MV-4-11 (cell line): ENCODE results near the gene DNAJB6.

Source experiments
- DNase-seq: peaks from one replicate; lab custom pipeline; 2025; lab: John Stamatoyannopoulos, UW

Gene DNAJB6

GRCh38 chr7:157428554-157428945 lies 91.7 kb downstream of the DNAJB6 start:
- no peak for DNase-seq

GRCh38 chr7:157429001-157429679 lies 92.3 kb downstream of the DNAJB6 start:
- DNase-seq = no peak

- no peak for DNase-seq
These were observed 92.9 kb downstream of the DNAJB6 start for GRCh38 chr7:157429680-157430224.

GRCh38 chr7:157430721-157431120 lies 93.9 kb downstream of the DNAJB6 start:
- DNase-seq = no peak

DNA sequence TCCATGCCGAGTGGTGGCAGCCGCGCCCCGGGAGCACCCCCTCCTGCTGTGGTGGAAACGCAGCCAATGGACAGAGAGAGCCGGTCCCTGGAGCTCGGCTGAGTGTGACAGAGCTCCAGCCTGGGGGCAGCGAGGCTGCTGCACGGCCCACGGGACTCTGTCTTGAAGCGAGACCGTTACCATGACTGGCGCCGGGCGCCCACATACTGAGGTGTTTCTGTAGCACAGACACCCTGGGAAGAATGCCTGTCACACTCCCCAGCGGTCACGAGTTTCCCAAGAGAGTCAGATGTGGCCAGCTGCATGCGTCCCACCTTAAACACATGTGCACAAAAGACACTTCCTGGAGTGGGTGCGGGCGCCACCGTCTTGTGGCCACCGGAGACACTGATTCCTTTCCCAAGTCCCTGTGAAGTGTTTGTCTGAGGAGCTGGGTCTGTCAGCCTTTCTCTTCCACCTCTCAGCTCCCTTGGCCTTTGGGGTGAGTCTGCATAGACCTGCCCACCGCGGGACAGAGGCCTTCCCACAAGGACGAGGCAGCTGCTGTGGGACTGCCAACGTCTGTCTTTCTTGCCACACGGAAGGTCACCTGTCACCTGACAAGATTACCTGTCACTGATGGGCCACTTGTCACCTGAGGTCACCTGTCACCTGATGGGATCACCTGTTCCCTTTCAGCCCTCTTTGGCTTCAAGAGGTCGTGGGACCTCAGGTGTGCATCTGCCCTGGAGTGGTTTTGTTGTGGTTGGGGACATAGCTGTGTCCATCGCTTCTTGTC lies 94.6 kb downstream of the DNAJB6 start:
- DNase-seq = no peak

- DNase-seq = no peak
These were observed 95.2 kb downstream of the DNAJB6 start for GRCh38 chr7:157431951-157432540.

- DNase-seq = peak; percentile 57
These were observed 95.7 kb downstream of the DNAJB6 start for GRCh38 chr7:157432541-157432956.

DNA sequence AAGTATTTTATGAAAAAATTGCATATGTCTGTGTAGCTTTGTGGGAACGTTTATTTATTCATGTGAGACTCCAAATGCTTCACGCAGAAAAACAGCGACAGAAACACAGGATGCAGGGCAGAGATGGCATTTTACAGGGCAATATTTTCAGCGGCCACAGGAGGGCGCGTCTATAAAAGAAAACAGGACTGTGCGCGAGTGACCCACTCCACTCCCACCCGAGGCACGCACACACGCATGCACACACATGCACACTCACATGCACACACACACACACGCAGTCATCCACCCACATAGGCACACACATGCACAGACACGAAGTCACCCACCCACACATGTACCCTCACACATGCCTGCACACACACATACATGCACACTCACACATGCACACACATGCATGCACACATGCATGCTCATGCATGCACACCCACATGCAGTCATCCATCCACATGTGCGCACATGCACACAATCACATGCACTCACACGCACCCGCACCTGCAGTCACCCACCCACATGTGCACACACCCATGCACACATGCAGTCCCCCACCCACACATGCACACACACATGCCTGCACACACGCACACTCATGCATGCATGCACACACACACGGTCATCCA lies 96.3 kb downstream of the DNAJB6 start:
- DNase-seq = peak; percentile 34

DNA sequence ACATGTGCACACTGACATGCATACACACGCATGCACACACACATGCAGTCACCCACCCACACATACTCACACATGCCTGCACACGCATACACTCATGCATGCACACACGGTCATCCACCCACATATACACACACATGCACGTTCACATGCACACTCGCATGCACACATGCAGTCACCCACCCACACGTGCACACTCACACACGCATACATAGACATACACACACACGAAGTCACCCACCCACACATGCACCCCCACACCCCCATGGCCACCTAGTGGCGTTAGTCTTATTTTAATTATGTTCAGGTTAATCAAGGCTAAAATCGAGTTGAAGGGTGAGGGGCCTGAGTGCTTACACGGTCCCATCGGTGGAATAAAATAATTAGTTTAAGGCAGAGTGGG lies 96.8 kb downstream of the DNAJB6 start:
- DNase-seq = no peak

DNA sequence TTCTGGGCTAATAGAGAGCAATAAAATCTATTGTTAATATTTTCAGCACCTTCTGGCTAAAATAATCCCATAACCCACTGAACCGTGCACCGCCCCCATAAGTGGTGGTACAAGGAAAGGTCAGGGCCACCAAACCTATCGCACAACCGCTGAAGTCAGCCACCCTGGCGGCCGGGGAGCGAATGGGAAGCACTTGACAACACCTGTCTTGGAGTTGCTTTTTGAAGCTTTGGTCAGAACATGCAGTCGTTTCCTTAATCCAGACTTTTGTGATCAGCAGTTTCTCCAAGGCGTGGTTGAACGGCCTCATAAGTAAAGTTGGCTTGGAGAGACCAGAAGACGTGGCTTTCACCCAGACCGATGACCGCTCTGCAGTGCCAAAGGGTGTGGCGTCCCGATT lies 97.4 kb downstream of the DNAJB6 start:
- DNase-seq = no peak

DNA sequence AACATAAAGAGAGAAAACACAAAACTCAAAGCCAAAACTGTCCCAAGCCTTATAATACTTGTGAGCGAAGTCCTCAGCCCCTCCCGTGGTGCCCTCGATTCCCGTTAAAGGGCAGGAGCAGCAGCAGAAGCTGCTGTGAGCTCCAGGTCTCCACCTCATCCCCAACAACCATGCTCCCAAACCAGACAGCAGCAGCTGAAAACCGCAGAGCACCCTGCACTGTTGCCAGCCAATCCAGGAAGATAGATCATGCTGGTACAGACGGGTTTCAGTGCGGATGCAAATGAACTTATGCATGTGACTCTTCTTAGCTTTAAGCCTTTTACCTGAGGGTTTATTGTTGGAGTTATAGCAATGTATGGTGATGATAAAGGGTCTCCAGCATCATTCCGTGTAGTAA lies 97.9 kb downstream of the DNAJB6 start:
- DNase-seq = no peak

GRCh38 chr7:157436076-157436475 lies 99.3 kb downstream of the DNAJB6 start:
- DNase-seq = peak; percentile 80

DNA sequence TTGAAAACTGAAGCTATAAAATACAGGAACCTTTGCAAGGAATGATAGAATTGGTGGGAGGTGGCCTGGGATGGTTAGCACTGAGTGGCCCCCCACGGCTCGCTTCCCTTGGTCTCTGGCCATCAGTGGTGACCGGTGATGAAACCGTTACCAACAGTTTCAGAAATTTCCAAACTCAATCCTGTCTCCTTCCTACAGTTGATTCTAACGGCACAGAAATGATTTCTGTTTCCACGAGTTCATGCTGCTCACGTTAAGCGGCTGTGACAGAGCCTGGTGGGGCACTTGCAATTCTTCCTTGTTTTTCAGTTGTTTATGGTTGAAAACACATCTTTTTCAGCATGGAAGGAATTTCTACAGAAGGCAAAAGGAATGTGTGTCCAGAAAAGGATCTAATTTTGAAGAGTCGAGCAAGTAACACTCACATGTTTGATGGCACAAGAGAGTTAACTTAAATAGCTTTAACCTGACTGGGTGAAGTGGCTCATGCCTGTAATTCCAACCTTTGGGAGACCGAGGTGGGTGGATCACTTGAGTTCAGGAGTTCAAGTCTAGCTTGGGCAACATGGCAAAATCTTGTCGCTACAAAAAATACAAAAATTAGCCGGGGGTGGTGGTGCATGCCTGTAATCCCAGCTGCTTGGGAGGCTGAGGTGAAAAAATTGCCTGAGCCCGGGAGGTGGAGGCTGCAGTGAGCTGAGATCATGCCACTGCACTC lies 100.1 kb downstream of the DNAJB6 start:
- DNase-seq = peak; percentile 75

- DNase-seq = no peak
These were observed 100.8 kb downstream of the DNAJB6 start for GRCh38 chr7:157437519-157438061.

- no peak for DNase-seq
These were observed 101.6 kb downstream of the DNAJB6 start for GRCh38 chr7:157438121-157439025.

GRCh38 chr7:157439149-157439548 lies 102.3 kb downstream of the DNAJB6 start:
- DNase-seq = no peak

DNA sequence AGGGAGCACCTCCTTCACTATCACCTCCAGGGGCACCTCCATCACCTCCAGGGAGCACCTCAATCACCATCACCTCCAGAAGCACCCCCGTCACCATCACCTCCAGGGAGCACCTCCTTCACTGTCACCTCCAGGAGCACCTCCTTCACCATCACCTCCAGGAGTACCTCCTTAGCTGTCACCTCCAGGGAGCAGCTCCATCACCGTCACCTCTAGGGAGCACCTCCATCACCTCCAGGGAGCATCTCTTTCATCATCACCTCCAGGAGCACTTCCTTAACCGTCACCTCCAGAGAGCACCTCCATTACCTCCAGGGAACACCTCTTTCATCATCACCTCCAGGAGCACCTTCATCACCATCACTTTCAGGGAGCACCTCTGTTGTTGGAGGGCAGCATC lies 103.0 kb downstream of the DNAJB6 start:
- no peak for DNase-seq

DNA sequence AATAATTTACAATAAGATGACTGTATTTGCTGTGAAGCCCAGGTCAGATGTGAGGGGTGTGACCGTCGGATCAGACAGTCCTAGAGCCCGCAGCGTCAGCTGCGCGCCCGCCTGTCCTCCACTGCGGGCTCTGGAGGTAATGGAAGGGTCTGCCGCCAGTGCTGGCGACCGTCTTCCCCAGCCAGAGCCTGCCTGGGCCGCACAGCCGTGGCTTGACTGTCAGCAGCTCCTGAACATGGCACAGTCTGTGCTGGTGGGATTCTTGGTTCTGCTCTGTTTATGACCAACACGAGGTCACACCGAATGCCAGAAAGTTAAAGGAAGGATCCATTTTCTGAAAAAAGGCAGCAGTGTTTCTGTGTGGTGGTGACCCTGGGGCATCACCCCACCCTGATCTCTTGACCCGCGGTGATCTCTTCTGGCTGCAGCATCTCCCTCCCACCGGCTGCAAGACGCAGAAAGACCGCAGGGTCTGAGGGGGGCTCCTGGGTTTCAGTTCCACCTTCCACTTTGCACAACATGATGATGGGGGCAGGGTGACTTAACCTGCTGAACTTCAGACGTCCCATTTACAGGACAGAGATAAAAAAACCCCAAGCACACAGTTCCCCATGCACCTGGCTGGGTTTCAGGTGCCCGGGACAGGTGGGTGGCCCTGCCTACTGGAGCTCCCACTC lies 103.7 kb downstream of the DNAJB6 start:
- DNase-seq = peak; percentile 83

DNA sequence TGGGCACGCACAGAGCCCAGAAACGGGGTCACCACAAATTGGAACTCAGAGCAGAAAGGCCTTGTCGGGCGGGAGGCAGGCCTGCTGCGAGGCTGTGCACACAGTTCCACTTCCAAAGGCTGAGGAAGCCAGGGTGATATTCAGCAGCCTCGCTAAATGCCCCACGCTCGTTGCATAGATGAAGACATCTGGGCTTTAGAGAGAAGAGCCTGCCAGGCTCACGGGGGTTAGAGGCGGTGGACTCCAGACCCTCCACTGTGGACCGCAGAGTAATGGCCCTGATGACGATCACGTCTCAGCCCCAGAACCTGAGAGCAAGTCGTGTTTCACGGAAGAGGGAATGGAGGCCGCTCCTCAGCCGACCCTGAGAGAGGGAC lies 104.2 kb downstream of the DNAJB6 start:
- peak; percentile 54 for DNase-seq

DNA sequence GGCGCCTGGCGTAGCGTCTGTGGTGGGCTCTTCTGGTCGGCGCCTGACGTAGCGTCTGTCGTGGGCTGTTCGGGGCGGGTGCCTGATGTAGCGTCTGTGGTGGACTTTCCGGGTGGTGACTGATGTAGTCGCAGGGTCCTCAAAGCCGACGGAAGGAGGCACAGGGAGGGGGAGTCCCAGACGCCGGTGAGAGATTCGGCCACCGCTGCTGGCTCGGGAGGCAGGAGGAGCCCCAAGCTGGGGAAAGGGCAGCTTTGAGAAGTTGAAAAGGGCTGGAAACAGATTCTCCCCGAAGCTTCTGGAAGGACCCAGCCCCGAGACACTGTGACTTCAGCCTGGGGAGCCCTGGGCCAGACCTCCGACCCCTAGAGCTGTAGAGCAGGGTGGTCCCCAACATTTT lies 105.7 kb downstream of the DNAJB6 start:
- DNase-seq = no peak
